Nephron progenitor cell (in vitro differentiated cells): ENCODE data around the gene ATP2B3.

ENCODE experiments used
- DNase-seq: peaks from one replicate; pipeline ENCODE4 v3.0.0; 2021
- H3K27ac Mint-ChIP-seq: 2 replicates; pipeline ENCODE4 v1.8.0; 2021; ENCODE audit warnings: mild to moderate bottlenecking, moderate library complexity, mixed read lengths
- H3K27me3 Mint-ChIP-seq: 2 replicates; pipeline ENCODE4 v1.8.0; 2021; ENCODE audit warnings: mild to moderate bottlenecking, low read depth, mixed read lengths; ENCODE audit not compliant: poor library complexity
- H3K36me3 Mint-ChIP-seq: 2 replicates; pipeline ENCODE4 v1.8.0; 2021; ENCODE audit warnings: low read depth, mixed read lengths
- H3K4me1 Mint-ChIP-seq: 2 replicates; pipeline ENCODE4 v1.8.0; 2021; ENCODE audit warnings: mixed read lengths
- H3K4me3 Mint-ChIP-seq: 2 replicates; pipeline ENCODE4 v1.8.0; 2021; ENCODE audit warnings: mild to moderate bottlenecking, moderate library complexity, mixed read lengths
- H3K9me3 Mint-ChIP-seq: 2 replicates; pipeline ENCODE4 v1.8.0; 2021; ENCODE audit warnings: mild to moderate bottlenecking, moderate library complexity, mixed read lengths
- CTCF ChIP-seq: fragments of 200-600 bp; sonication (generic); IDR thresholded peaks from 2 replicates; pipeline ENCODE4 v1.5.0; 2021; ENCODE audit warnings: antibody characterized with exemption

The ATP2B3 gene

GRCh38 chrX:153626025-153626633 is 108.7 kb downstream of the ATP2B3 start:
- Mint-ChIP-seq H3K27me3 (peaks cover 24% of the 10 kb centered on the region), H3K9me3 (peaks cover 65% of the 10 kb centered on the region), H3K27ac (no peak overlapping the region), H3K4me3 (no peak overlapping the region), H3K36me3 (peaks cover 1% of the 10 kb centered on the region), H3K4me1 (peaks cover 20% of the 10 kb centered on the region)
- TF ChIP-seq CTCF = no peak
- no peak for DNase-seq

GRCh38 chrX:153626863-153627674 is 109.6 kb downstream of the ATP2B3 start:
- H3K36me3 Mint-ChIP-seq = peaks cover 4% of the 10 kb centered on the region
- no peak for DNase-seq
- H3K4me3 Mint-ChIP-seq = no peak overlapping the region
- H3K9me3 Mint-ChIP-seq = peaks cover 68% of the 10 kb centered on the region
- H3K27me3 Mint-ChIP-seq = peaks cover 28% of the 10 kb centered on the region
- H3K4me1 Mint-ChIP-seq = peaks cover 20% of the 10 kb centered on the region
- no peak overlapping the region for H3K27ac Mint-ChIP-seq
- TF ChIP-seq CTCF = no peak

GRCh38 chrX:153627675-153628111 is 110.3 kb downstream of the ATP2B3 start:
- peaks cover 24% of the 10 kb centered on the region for H3K27me3 Mint-ChIP-seq
- peaks cover 4% of the 10 kb centered on the region for H3K36me3 Mint-ChIP-seq

GRCh38 chrX:153628129-153628528 is 110.7 kb downstream of the ATP2B3 start:
- H3K36me3 Mint-ChIP-seq = peaks cover 4% of the 10 kb centered on the region
- no peak for DNase-seq
- no peak overlapping the region for H3K4me3 Mint-ChIP-seq
- no peak overlapping the region for H3K27ac Mint-ChIP-seq
- H3K27me3 Mint-ChIP-seq = peaks cover 24% of the 10 kb centered on the region
- H3K9me3 Mint-ChIP-seq = peaks cover 61% of the 10 kb centered on the region
- H3K4me1 Mint-ChIP-seq = peaks cover 9% of the 10 kb centered on the region
- TF ChIP-seq CTCF = no peak

More at GRCh38 chrX:153627675-153628111, 110.3 kb downstream of the ATP2B3 start:
- no peak overlapping the region for H3K27ac Mint-ChIP-seq
- peaks cover 65% of the 10 kb centered on the region for H3K9me3 Mint-ChIP-seq
- no peak overlapping the region for H3K4me3 Mint-ChIP-seq
- peaks cover 13% of the 10 kb centered on the region for H3K4me1 Mint-ChIP-seq
- DNase-seq = no peak
- no peak for TF ChIP-seq CTCF

GRCh38 chrX:153628665-153629064 is 111.2 kb downstream of the ATP2B3 start:
- Mint-ChIP-seq H3K4me3 (no peak overlapping the region), H3K9me3 (peaks cover 55% of the 10 kb centered on the region), H3K27ac (no peak overlapping the region), H3K27me3 (peaks cover 23% of the 10 kb centered on the region), H3K36me3 (peaks cover 4% of the 10 kb centered on the region), H3K4me1 (peaks cover 4% of the 10 kb centered on the region)
- TF ChIP-seq CTCF = no peak
- no peak for DNase-seq
